NCI-H2196 (cell line): Measurements from ENCODE around the gene RNF17.

Experiments used
- DNase-seq: peaks from one replicate; lab custom pipeline; 2025; ENCODE audit not compliant: unreplicated experiment; lab: John Stamatoyannopoulos, UW

RNF17 gene

DNA sequence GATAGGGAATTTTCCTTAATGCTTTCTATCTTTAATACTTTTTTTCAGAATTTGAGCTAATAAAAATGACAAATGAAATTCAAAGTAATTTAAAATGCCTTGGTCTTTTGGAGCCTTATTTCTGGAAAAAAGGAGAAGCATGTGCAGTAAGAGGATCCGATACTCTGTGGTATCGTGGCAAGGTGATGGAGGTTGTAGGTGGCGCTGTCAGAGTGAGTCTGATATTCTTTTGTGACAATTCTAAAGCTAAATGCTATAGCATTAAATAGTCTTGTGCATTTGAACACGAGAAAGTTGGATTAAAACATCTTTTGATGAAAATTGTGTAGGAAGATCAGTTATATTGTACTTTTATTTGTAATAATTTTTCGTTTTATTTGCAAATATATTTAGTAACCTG lies 95.0 kb downstream of the RNF17 start:
- no peak for DNase-seq

DNA sequence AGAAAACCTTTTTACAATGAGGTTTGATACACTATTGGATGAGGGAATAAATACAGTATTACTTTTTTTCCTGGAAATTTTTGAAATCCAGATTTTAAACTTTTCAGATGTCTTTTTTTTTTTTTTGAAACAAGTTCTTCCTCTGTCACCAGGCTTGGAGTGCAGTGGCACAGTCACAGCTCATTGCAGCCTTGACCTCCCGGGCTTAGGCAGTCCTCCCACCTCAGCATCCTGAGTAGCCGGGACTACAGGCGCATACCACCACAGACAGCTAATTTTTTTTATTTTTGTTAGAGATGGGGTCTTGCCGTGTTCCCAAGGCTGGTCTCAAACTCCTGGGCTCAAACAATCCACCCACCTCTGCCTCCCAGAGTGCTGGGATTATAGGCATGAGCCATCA lies 96.8 kb downstream of the RNF17 start:
- no peak for DNase-seq

DNA sequence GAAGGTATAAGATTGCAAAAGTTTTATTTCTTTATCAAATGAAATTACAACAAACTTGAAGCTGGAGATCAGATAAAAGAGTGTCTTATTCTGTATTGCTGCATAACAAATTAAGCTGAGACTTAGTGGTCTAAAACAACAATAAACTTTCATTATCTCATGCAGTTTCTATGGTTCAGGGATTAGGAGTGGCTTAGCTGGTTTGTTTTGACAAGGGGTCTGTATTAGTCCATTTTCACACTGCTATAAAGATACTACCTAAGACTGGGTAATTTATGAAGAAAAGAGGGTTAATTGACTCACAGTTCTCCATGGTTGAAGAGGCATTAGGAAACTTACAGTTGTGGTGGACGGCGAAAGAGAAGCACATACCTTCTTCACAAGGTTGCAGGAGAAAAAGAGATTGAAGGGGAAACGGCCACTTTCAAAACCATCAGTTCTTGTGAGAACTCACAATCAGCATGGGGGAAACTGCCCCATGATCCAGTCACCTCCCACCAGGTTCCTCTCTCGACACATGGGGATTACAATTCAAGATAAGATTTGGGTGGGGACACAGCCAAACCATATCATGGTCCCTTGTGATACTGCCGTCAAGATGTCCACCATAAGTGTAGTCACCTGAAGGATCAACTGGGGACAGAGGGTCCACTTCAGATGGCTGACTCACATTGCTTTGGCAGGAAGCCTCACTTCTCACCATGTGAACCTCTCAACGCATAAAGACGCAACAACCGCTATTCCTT lies 97.8 kb downstream of the RNF17 start:
- DNase-seq = no peak

DNA sequence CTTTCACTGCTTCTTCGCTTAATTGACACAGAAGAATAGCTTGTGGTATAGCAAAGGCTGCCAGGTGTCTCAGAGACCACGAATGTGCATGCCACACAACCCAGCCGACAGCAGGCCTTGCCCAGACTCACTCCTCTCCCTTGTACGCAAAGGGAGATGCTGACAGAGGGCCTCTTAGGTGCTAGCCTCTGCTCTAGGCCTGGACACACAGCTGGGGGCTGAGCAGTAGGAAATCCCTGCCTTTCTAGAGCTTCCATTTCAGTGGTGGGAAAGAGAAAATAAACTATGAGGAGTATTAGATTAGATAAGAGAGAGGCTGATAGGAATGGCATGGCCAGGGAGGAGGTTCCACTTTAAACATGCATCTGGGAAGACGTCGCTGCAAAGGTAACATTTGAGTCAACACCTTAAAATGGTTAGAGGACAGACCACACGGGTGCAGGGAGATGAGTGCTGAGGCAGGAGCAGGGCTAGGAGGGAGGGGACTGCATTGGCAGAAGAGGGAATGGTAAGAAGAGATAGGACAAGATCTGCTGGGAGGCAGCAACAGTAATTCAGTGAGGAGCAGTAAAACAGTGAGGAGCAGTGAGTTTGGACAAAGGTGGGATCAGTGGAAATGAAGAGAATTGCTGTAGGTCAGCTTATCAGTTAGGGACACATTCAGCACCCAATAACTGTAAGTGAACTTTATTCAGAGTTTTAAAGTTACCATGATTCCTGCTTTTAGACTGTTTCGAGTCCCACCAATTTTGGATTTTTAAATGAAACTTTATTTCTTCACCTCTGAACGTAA lies 100.0 kb downstream of the RNF17 start:
- DNase-seq = no peak

DNA sequence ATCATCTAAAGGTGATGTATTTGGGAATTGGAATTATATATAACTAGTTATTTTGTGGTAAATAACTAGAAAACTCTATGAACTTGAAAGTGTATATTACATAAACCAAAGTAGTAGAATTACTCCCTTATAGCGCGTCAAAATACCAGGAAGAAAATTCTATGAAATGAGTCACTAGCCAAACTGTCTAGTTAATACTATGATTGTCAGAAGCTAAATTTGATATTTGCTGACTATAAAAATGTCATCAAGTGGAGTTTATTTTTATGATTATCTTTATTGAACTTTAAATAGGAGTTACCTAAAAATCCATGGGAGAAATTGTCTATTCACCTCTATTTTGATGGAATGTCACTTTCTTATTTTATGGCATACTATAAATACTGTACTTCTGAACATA lies 100.6 kb downstream of the RNF17 start:
- no peak for DNase-seq

DNA sequence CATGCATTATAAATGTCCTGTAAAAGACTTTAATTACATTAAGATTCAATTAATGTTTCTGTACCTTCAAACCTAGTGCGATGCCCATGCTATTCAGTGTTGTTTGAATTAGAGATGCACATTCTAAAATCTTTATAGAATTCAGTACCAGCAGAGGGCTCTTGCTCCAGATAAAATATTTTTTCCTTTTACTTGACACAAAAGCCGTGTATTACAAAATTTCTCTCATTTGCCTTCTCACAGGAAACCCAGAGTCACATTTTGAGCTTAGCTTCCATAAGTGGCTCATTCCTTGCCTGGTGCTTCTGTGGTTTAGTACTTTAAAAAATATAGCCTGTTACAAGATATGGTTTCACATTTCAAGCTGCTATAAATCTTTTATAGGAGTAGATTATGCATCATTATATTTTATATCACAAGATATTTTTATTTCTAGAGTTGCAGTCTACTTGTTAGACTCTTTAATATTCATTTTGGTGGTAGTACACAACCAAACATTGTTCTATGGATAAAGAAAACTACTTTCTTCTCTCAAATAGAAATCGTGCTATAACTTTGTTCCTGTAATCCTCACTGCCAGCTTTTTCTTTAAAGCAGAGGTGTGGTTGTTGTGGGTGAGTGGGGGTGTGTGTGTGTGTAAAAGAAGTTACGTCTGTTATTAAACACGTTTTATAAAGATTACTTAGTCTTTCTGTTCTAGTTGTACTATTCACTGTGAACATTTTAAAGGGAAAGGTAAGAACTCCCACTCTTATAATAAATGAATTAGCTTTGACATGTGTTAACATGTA lies 101.4 kb downstream of the RNF17 start:
- no peak for DNase-seq

DNA sequence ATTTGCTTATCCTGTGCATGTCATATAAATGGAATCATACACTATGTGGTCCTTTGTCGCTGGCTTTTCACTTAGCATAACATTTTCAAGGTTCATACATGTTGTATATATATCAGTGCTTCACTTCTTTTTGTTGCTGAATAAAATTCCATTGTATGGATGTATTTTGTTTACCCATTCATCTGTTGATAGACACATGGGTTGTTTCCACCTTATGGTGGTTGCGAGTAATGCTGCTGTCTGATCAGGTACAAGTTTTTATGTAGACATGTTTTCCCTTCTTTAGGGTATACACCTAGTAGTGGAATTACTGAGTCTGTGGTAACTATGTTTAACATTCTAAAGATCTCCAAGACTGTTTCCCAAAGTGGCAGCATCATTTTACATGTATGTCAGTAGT lies 102.5 kb downstream of the RNF17 start:
- DNase-seq = no peak

DNA sequence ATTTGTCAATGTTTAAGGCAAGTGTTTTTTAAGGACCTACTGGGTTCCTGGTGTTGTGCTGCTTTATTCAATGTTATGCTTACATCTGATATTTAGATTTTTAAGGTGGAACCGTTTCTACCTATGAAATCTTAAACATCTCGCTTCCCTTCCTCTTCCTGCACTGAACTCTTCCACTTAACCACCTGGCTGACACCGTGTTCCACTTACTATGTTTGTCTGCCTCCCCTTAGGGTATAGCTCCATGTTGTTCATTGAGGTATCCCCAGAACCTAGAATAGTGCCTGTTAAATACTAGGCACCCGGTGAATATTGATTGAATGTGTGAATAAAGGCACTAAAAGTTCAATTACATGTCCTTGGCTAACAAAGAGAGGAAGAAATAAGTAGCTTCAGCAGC lies 104.9 kb downstream of the RNF17 start:
- DNase-seq = no peak

DNA sequence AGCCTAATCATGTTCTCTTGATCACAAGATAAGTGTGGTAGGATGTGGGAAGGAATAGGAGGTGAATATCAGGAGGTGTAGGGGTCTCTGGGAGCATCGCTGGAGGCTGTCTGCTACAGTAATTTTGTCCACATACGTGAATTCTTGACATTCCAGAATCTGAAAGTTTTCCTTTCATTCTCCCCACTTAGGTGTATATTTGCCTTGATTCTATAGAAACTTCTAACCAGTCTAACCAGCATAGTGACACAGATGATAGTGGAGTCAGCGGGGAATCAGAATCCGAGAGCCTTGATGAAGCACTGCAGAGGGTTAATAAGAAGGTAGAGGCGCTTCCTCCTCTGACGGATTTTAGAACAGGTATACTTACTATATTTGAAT lies 106.4 kb downstream of the RNF17 start:
- DNase-seq = no peak

DNA sequence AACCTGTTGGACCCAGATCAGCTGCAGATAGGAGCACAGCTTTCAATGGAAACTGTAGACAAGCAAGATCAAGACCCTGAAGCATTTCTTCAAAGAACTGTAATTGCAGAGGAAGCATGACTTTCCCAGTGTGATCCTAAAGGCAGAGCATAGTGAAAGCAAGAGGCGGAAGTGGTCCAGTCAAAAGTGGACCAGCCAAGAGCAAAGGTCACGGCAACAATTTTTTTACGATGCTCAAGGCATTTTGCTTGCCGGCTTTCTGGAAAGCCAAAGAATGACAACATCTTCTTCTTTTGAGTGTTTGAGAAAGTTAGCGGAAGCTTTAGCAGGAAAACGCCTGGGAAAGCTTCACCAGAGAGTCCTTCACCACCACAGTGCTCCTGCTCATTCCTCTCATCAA lies 111.6 kb downstream of the RNF17 start:
- DNase-seq = no peak

DNA sequence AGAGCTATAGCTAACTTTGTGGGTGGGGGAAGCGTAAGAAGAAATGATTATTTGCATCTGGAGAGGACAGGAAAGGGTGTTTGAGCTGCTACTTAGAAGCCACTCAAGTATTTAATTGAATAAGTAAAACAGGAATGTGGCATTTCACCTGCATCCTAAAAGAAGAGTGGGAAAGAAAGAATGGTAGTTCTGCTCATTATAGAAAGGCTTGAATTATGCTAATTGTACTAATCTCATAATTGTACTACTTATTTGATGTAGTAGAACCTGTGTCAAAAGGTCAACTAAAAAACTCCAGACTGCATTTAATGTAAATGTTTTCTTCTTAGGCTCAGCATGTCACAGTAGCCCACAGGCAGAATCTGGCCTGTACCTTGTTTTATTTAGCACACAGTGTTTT lies 113.6 kb downstream of the RNF17 start:
- DNase-seq = no peak

DNA sequence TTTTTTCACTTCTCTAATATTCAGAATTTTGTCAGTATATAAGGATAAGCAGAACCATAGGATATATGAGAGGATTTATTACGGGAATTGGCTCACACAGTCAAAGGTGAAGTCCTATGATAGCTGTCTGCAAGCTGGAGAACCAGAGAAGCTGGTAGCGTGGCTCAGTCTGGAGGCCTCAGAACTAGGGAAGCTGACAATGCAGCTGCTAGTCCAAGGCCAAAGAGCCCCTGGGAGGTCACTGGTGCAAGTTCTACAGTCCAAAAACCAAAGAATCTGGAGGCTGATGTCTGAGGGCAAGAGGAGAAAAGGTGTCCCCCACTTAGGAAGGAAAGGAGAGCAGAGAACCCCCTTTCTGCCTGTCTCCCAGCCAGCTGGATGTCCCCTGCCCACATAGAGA lies 114.4 kb downstream of the RNF17 start:
- no peak for DNase-seq

DNA sequence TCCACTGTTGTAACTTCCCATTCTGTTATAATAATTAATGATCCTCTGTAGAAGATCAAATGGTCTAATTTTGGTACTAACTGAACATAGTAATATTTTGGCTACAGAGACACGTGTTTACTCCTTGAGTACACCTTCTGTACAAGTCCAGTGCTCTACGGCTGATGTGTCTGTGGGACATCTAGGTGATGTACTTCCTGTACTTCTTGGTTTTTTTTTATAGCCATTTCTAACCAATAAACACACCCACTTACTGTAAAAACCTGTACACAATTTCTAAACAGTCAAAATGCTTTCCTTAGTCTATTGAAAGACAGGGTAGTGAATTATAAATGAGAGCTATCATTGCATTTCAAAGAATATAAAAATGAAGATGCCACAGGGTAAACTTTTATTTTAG lies 118.7 kb downstream of the RNF17 start:
- no peak for DNase-seq

DNA sequence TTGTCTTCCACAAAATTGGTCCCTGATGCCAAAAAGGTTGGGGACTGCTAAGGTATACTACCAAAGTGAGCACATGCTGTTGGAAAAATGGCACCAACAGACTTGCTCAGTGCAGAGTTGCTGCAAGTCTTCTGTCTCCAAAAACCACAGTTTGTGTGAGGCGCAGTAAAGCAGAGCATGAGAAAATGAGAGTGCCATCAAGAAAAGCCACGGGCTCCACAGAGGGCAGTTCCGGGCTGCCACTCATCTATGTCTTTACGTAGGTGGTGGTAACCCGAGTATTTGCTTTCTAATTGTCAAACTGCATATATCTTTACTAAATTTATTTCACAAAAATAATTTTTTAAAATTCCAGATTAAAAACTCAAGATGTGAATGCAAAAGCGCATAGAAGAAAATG lies 123.8 kb downstream of the RNF17 start:
- no peak for DNase-seq

DNA sequence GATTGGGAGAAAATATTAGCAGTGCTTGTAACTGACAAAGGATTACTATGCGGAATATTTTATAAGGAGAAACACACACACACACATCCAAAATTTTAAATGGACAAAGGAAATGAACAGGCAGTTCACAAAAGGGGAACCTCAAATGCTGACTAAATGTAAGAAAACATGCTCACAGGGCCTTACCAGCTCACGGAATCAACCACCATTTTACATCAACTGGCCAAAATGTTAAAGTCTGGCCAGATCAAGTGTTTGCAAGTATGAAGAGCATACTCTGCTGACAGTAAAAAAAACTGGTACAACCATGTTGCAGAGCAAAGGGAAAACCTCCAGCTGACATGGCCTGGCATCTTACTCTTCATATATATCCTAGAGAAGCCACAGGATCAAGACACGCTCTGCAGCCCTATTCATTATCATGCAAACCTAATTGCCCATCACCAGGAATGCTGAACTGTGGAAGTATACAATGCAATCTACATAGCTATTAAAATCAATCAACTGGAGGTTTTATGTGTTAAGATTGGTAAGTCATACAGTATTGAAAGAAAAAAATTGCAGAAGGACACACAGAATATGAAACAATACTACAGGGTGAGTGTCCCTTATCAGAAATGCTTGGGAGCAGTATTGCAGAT lies 124.4 kb downstream of the RNF17 start:
- no peak for DNase-seq

DNA sequence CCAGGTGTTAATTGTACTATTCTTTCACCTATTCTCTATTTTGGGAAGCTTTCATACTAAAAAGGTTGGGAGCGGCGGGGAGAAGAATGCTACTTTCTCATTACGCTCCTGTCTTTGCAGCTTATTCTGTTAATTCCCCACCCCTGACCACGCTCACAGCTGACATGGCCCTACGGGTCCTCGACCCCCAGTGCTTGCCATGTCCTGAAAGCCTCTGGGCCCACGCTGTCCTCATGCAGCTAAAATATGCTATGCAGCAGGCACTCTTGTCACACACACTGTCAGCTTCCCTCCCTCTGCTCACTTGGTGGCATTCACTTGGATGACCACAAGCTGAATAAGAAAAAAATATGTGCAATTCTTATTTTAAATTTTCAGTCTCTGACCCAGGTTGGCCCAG lies 126.3 kb downstream of the RNF17 start:
- no peak for DNase-seq

DNA sequence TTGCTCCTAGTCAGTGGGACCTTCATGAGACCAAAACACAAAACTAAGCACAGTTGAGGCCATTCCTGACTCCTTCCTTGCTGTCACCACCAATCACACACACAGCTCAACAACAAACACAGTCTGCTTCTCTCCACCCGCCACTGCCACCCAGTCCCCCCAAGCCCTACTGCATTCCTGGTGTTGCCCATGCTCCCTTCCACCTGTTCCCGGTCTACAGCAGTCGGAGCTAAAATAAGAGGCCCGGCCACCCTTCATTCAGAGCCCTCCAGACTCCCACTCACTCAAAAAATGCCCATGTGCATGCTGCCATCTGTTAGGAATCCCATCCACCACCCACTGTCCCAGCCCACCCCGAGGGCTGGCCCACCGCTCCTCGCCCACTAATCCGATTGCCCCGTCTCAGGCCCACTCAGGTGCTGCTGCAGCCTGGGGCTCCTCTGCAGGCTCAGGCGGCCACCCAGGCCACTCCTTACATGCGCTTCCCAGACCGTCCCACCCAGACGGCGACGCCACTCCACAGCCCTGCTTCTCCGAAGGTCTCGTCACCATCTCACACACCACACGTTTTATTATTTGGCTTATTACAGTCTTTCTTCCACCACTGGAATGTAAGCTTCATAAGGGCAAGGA lies 127.6 kb downstream of the RNF17 start:
- DNase-seq = no peak

DNA sequence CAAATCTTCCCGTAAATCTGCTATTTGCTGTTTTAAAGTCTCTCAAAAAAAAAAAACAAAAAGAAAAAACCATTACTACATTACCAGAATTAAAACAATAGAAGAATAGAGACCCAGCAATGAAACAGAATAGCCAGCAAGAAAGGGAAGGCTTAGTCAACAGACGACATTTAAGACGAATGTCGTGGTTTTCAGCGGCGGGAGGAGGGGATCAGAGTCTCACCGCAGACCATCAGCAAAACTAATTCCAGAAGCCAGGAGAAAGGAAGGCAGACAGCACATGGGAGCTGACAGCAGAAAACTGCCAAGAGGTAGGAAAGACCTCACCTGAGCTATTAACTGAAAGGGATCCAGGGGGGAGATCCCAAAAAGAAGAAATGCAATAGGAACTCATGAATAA lies 128.9 kb downstream of the RNF17 start:
- DNase-seq = no peak

DNA sequence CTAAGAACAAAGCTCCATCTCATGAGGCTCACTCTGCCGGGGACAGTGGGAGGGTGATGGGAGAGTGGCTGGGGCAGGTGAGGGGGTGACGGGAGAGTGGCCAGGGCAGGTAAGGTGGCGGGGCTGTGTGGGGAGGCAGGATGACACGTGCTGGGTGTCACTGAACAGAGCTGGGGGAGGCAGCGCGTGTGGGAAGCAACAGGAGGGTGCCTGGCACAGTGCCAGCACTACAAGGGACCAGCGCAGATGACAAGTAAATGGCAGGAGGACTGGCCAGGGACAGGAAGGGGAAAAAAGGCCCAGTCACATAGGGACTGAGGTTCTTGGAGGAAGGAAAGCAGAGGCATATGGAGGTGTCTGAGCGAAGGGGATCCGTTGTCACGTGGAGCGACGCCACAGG lies 129.9 kb downstream of the RNF17 start:
- DNase-seq = no peak

DNA sequence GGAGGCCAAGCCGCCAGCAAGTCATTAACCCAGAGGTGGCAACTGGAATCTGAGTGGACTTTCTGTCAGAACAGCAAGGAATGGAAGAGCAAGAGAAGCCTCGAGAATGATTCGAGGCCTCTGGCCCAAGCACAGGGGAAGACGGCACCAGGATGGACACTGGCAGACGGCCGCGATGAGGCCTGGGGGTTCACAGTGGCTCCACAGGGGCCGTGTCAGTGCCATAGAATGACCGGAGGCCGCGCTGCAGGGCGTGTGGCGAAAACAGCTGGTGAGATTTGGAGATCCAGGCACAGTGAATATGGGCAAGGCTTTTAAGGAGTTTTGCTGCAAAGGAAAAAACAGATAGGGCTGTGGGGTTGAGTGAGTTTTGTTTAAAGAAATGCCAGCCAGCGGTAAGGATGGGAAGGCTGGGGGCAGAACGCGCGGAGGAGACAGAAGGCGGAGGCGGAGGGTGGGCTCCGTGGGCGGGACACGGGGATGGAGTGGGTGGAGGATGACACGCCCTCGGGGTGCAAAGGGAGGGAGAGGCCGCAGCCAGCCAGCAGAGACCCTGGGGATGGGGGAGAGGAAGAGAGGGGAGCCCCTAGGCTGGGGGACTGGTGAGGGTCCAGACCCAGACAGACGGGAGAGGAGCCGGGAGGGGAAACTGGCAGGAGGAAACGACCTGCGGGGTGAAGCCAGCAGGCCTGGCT lies 130.5 kb downstream of the RNF17 start:
- no peak for DNase-seq

DNA sequence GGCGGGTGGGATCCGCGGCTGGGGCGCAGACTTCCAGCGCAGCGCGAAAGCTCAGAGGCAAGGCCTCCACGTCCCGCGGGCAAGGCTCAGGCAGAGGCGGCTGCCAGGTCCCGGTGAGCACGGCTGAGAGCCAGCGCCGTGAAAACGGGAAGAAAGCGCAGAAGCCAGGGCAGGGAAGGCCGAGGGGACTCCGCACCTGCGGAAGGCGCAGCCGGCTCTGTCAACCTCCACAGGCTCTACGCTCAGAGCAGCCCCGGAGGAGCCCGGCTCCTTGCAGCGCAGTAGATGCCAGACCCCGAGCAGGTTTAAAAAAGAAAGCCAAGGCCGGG lies 131.0 kb downstream of the RNF17 start:
- DNase-seq = no peak
